ENCODE measurements around the gene TRPM5.

The TRPM5 gene

DNA sequence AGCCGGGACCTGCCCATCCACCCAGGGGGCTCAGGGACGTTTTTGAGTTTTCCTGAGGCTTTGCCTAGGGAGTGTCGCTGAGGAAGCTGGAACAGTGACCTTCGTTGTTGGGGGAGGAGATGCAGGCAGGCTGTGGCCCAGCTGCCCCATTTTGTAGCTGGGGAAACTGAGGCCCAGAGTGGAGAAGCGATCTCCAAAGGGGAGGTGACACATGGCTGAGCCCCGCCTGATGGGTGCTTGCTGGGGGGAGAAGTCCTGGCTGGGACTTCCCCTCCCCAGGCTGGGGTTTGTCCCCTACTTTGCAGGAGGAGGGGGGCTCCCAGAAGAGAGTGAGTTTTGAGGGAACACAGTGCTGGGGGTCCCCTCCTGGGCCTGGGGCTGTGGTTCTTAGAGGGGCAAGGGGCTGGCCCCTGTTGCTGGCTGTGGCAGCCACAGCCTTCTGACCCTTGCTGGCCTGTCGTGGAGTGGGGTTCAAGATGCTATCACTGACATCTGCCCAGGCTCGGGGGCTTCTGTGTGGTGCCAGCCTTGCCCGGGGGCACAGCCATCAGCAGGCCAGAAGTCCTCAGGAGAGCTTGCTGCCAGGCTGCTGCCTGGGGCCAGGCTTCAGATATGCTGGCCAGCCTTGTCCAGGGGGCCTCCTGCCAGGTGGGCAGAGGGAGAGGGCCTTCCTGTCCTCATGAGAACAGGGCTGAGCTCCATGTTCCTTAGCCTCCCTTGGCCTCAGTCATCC lies 21.9 kb upstream of the TRPM5 start:
- H3K9me3 ChIP-seq (ENCODE audit: control insufficient read depth, low read length): no peaks in the 10 kb centered on the region
- no peaks in the 10 kb centered on the region for H3K4me1 ChIP-seq (ENCODE audit: control insufficient read depth, insufficient read depth, low read depth, low read length)
- H2AK5ac ChIP-seq (ENCODE audit: low read length, severe bottlenecking): no peak overlapping the region
- no peak overlapping the region for H3K4me3 ChIP-seq (ENCODE audit: insufficient read depth in 1 of 2, low read depth in 1 of 2, low read length in 2 of 2)
- no peak overlapping the region for H3K4me2 ChIP-seq (ENCODE audit: low read length, poor library complexity, severe bottlenecking)
- no peak for DNase-seq
- H3K36me3 ChIP-seq (ENCODE audit: control insufficient read depth in 1 of 2, insufficient read depth in 2 of 2, low read depth in 1 of 2, low read length in 2 of 2): no peaks in the 10 kb centered on the region
- 81% methylated on average over 9 of the region's 9 CpGs for WGBS
- H2BK5ac ChIP-seq (ENCODE audit: low read depth, low read length, poor library complexity, severe bottlenecking): no peak overlapping the region
- no peak overlapping the region for H4K8ac ChIP-seq (ENCODE audit: low read length)
- no peak overlapping the region for H3K27ac ChIP-seq (ENCODE audit: low read length, poor library complexity, severe bottlenecking)
- no peak overlapping the region for H2BK120ac ChIP-seq (ENCODE audit: low read depth, low read length)
- no peak overlapping the region for H3K14ac ChIP-seq (ENCODE audit: low read length in 2 of 2)
- H3K4ac ChIP-seq (ENCODE audit: low read depth in 1 of 2, low read length in 2 of 2): no peak overlapping the region
- H2BK15ac ChIP-seq (ENCODE audit: low read depth, poor library complexity, severe bottlenecking): no peak overlapping the region
- H3K23ac ChIP-seq (ENCODE audit: low read length in 2 of 2): no peak overlapping the region
- H3K18ac ChIP-seq (ENCODE audit: low read depth in 1 of 2, low read length in 2 of 2): no peak overlapping the region
- no peak overlapping the region for H3K9ac ChIP-seq (ENCODE audit: low read length)
- H2BK12ac ChIP-seq (ENCODE audit: low read length in 2 of 2): no peak overlapping the region
- H2AFZ ChIP-seq (ENCODE audit: low read depth, low read length): no peak overlapping the region
- H3K27me3 ChIP-seq (ENCODE audit: control insufficient read depth in 1 of 2, insufficient read depth in 1 of 2, low read length in 2 of 2): peaks cover 36 to 39% of the 10 kb centered on the region in 2 experiments
- H3K79me1 ChIP-seq (replicated peaks; ENCODE audit: low read length, poor library complexity, severe bottlenecking): no peaks in the 10 kb centered on the region
- no peak overlapping the region for H4K91ac ChIP-seq (ENCODE audit: low read length)

- 82% methylated on average over 20 of the region's 20 CpGs for WGBS
- Histone ChIP-seq H3K4ac (ENCODE audit: low read depth in 1 of 2, low read length in 2 of 2) (no peak overlapping the region), H4K91ac (ENCODE audit: low read length) (no peak overlapping the region)
Measured at GRCh38 chr11:2465202-2466068, 21.1 kb upstream of the TRPM5 start.

DNA sequence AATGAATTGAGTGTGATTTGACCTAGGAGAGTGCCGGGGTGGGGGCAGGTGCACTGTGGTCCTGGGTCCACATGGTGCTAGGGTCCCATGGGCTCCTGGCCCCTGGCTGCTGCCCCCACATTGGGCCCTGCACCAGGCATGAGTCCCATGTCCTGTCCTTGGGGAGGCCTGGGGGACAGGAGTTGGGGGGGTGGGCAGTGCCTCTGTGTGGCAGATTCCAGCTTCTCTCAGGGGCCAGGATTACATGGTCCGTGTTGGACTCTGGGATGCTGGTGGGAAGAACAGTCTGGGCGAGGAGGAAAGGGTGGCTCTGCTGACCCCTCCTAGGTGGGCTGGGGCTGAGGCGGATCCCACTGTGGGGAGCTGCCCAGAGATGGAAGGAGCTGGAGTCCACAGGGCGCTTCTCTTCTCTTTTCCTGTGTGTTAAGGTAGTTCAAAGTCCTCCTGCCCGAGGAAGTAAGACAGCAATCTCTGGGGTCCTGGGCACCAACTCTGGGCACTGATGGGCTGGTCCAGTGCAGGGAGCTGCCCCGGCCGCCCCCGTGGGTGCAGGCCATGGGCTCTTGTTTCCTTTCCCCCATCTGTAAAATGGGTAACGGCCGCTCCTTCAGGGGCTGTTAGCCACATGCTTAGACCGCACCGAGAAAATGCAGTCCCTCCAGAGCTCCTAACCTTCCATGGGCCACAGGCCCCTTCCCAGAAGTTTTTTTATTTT lies 20.3 kb upstream of the TRPM5 start:
- Histone ChIP-seq H3K79me1 (replicated peaks; ENCODE audit: low read length, poor library complexity, severe bottlenecking) (no peaks in the 10 kb centered on the region), H2BK120ac (ENCODE audit: low read depth, low read length) (no peak overlapping the region), H3K36me3 (ENCODE audit: control insufficient read depth in 1 of 2, insufficient read depth in 2 of 2, low read depth in 1 of 2, low read length in 2 of 2) (no peaks in the 10 kb centered on the region), H2BK15ac (ENCODE audit: low read depth, poor library complexity, severe bottlenecking) (no peak overlapping the region), H3K23ac (ENCODE audit: low read length in 2 of 2) (no peak overlapping the region), H2AK5ac (ENCODE audit: low read length, severe bottlenecking) (no peak overlapping the region), H3K4me2 (ENCODE audit: low read length, poor library complexity, severe bottlenecking) (no peak overlapping the region), H3K9me3 (ENCODE audit: control insufficient read depth, low read length) (no peaks in the 10 kb centered on the region), H3K4ac (ENCODE audit: low read depth in 1 of 2, low read length in 2 of 2) (no peak overlapping the region), H3K27ac (ENCODE audit: low read length, poor library complexity, severe bottlenecking) (no peak overlapping the region), H4K8ac (ENCODE audit: low read length) (no peak overlapping the region), H4K91ac (ENCODE audit: low read length) (no peak overlapping the region), H3K18ac (ENCODE audit: low read depth in 1 of 2, low read length in 2 of 2) (no peak overlapping the region), H2BK12ac (ENCODE audit: low read length in 2 of 2) (no peak overlapping the region), H3K4me3 (ENCODE audit: insufficient read depth in 1 of 2, low read depth in 1 of 2, low read length in 2 of 2) (no peak overlapping the region), H3K14ac (ENCODE audit: low read length in 2 of 2) (no peak overlapping the region), H3K27me3 (ENCODE audit: control insufficient read depth in 1 of 2, insufficient read depth in 1 of 2, low read length in 2 of 2) (peaks cover 30 to 39% of the 10 kb centered on the region in 2 experiments), H2AFZ (ENCODE audit: low read depth, low read length) (no peak overlapping the region), H3K9ac (ENCODE audit: low read length) (no peak overlapping the region), H2BK5ac (ENCODE audit: low read depth, low read length, poor library complexity, severe bottlenecking) (no peak overlapping the region), H3K4me1 (ENCODE audit: control insufficient read depth, insufficient read depth, low read depth, low read length) (no peaks in the 10 kb centered on the region)
- WGBS: 81% methylated on average over 12 of the region's 13 CpGs
- DNase-seq: no peak

More at GRCh38 chr11:2465202-2466068, 21.1 kb upstream of the TRPM5 start:
- no peaks in the 10 kb centered on the region for H3K9me3 ChIP-seq (ENCODE audit: control insufficient read depth, low read length)
- DNase-seq: no peak
- H3K36me3 ChIP-seq (ENCODE audit: control insufficient read depth in 1 of 2, insufficient read depth in 2 of 2, low read depth in 1 of 2, low read length in 2 of 2): no peaks in the 10 kb centered on the region
- H3K4me2 ChIP-seq (ENCODE audit: low read length, poor library complexity, severe bottlenecking): no peak overlapping the region
- no peak overlapping the region for H3K27ac ChIP-seq (ENCODE audit: low read length, poor library complexity, severe bottlenecking)
- H2AK5ac ChIP-seq (ENCODE audit: low read length, severe bottlenecking): no peak overlapping the region
- H4K8ac ChIP-seq (ENCODE audit: low read length): no peak overlapping the region
- H2BK12ac ChIP-seq (ENCODE audit: low read length in 2 of 2): no peak overlapping the region
- H3K23ac ChIP-seq (ENCODE audit: low read length in 2 of 2): no peak overlapping the region
- no peak overlapping the region for H3K14ac ChIP-seq (ENCODE audit: low read length in 2 of 2)
- no peak overlapping the region for H2BK5ac ChIP-seq (ENCODE audit: low read depth, low read length, poor library complexity, severe bottlenecking)
- H3K79me1 ChIP-seq (replicated peaks; ENCODE audit: low read length, poor library complexity, severe bottlenecking): no peaks in the 10 kb centered on the region
- peaks cover 30 to 42% of the 10 kb centered on the region in 2 experiments for H3K27me3 ChIP-seq (ENCODE audit: control insufficient read depth in 1 of 2, insufficient read depth in 1 of 2, low read length in 2 of 2)
- H3K4me1 ChIP-seq (ENCODE audit: control insufficient read depth, insufficient read depth, low read depth, low read length): no peaks in the 10 kb centered on the region
- no peak overlapping the region for H2BK15ac ChIP-seq (ENCODE audit: low read depth, poor library complexity, severe bottlenecking)
- no peak overlapping the region for H3K4me3 ChIP-seq (ENCODE audit: insufficient read depth in 1 of 2, low read depth in 1 of 2, low read length in 2 of 2)
- H3K9ac ChIP-seq (ENCODE audit: low read length): no peak overlapping the region
- H2AFZ ChIP-seq (ENCODE audit: low read depth, low read length): no peak overlapping the region
- no peak overlapping the region for H3K18ac ChIP-seq (ENCODE audit: low read depth in 1 of 2, low read length in 2 of 2)
- H2BK120ac ChIP-seq (ENCODE audit: low read depth, low read length): no peak overlapping the region
